WERI-Rb-1 (cell line): ENCODE results near the gene PTK6.

ENCODE experiments used
- DNase-seq: peaks from one replicate; pipeline ENCODE4 v3.0.0-alpha.2; 2020
- H3K27ac ChIP-seq: fragments of 250-450 bp; sonication (Bioruptor Pico); 2 replicates; pipeline ENCODE4 v1.5.1; 2020; ENCODE audit warnings: mild to moderate bottlenecking, moderate library complexity
- H3K27me3 ChIP-seq: fragments of 250-450 bp; sonication (Bioruptor Pico); 2 replicates; pipeline ENCODE4 v1.5.1; 2021; ENCODE audit warnings: mild to moderate bottlenecking, low read depth, moderate library complexity; ENCODE audit not compliant: insufficient read depth, severe bottlenecking
- H3K36me3 ChIP-seq: fragments of 250-450 bp; sonication (Bioruptor Pico); 2 replicates; pipeline ENCODE4 v1.5.1; 2020; ENCODE audit warnings: mild to moderate bottlenecking, moderate library complexity
- H3K4me3 ChIP-seq: 2 replicates; pipeline ENCODE4 v1.5.1; 2011; ENCODE audit warnings: low read depth, mild to moderate bottlenecking, control low read depth, low read length
- H3K9me3 ChIP-seq: fragments of 250-450 bp; sonication (Bioruptor Pico); 2 replicates; pipeline ENCODE4 v1.5.1; 2021; ENCODE audit warnings: mild to moderate bottlenecking, moderate library complexity; ENCODE audit not compliant: severe bottlenecking
- CTCF ChIP-seq: IDR thresholded peaks from 2 replicates; pipeline ENCODE4 v1.5.1; 2011; ENCODE audit warnings: low read depth, mild to moderate bottlenecking, control low read depth, inconsistent platforms, low read length

PTK6 gene

GRCh38 chr20:63538204-63539091, 1.3 kb upstream of the PTK6 start:
- peak; percentile 33; the same call in 1 of the 2 replicates for TF ChIP-seq CTCF
- Histone ChIP-seq H3K27me3 (no peaks in the 10 kb centered on the region), H3K27ac (peak overlapping the region; percentile 49), H3K9me3 (no peaks in the 10 kb centered on the region), H3K4me3 (peak overlapping the region; percentile 25), H3K36me3 (no peaks in the 10 kb centered on the region)
- peak; percentile 80 for DNase-seq

- peak; percentile 99 for TF ChIP-seq CTCF
- Histone ChIP-seq H3K9me3 (no peaks in the 10 kb centered on the region), H3K27ac (peak overlapping the region; percentile 49), H3K36me3 (no peaks in the 10 kb centered on the region), H3K4me3 (peak overlapping the region; percentile 33), H3K27me3 (no peaks in the 10 kb centered on the region)
- peak; percentile 92 for DNase-seq
Observed at GRCh38 chr20:63537525-63538203, 488 bp upstream of the PTK6 start.

GRCh38 chr20:63536241-63536977, 767 bp downstream of the PTK6 start:
- H3K27ac ChIP-seq = no peak overlapping the region
- no peaks in the 10 kb centered on the region for H3K36me3 ChIP-seq
- peak; percentile 15 for DNase-seq
- TF ChIP-seq CTCF = no peak
- H3K4me3 ChIP-seq = no peak overlapping the region
- no peaks in the 10 kb centered on the region for H3K9me3 ChIP-seq
- H3K27me3 ChIP-seq = no peaks in the 10 kb centered on the region

GRCh38 chr20:63534831-63535651, 2.1 kb downstream of the PTK6 start:
- H3K9me3 ChIP-seq = no peaks in the 10 kb centered on the region
- H3K36me3 ChIP-seq = no peaks in the 10 kb centered on the region
- no peak overlapping the region for H3K27ac ChIP-seq
- H3K27me3 ChIP-seq = no peaks in the 10 kb centered on the region
- no peak for DNase-seq
- no peak overlapping the region for H3K4me3 ChIP-seq
- TF ChIP-seq CTCF = no peak

GRCh38 chr20:63534427-63534830, 2.7 kb downstream of the PTK6 start:
- no peaks in the 10 kb centered on the region for H3K27me3 ChIP-seq

More at GRCh38 chr20:63534427-63534830, 2.7 kb downstream of the PTK6 start:
- DNase-seq = no peak
- H3K9me3 ChIP-seq = no peaks in the 10 kb centered on the region
- no peak for TF ChIP-seq CTCF
- H3K27ac ChIP-seq = no peak overlapping the region
- no peak overlapping the region for H3K4me3 ChIP-seq
- no peaks in the 10 kb centered on the region for H3K36me3 ChIP-seq
